Keratinocyte (primary cell): ENCODE measurements around the gene SYNDIG1. TPM values are rescaled to one million over a fixed set of nuclear protein-coding genes. Genes with fewer than 3 reads are reported as not detected.
A peak's percentile ranks its signal among the peaks of the same experiment; 100 is the strongest.

Source experiments
- DNase-seq: peaks from one replicate; pipeline ENCODE4 v3.0.0-alpha.2; 2011; ENCODE audit warnings: low read depth, missing footprints, low spot score
- FAIRE-seq: peaks from 2 replicates; lab custom pipeline; 2011; peaks lifted over from hg19 to GRCh38; lab: Jason Lieb, UNC
- H2AFZ ChIP-seq: 2 replicates; pipeline ENCODE4 v1.6.0; 2012; ENCODE audit warnings: low read length, control low read depth, inconsistent platforms; ENCODE audit not compliant: control insufficient read depth
- H3K27ac ChIP-seq: 2 replicates; pipeline ENCODE4 v1.5.1; 2011; ENCODE audit warnings: low read length; ENCODE audit not compliant: control insufficient read depth, insufficient read depth
- H3K27me3 ChIP-seq: 3 replicates; pipeline ENCODE4 v1.6.0; 2011; ENCODE audit warnings: low read length; ENCODE audit not compliant: control insufficient read depth, insufficient read depth; ENCODE audit errors: extremely low read depth
- H3K36me3 ChIP-seq, 2 experiments: 2 replicates in 1 of 2; 3 replicates in 1 of 2; pipeline ENCODE4 v1.5.1; 2011; ENCODE audit warnings: low read length in 2 of 2, mild to moderate bottlenecking in 1 of 2; ENCODE audit not compliant: control insufficient read depth in 2 of 2, insufficient read depth in 2 of 2; ENCODE audit errors: extremely low read depth in 1 of 2
- H3K4me1 ChIP-seq: 3 replicates; pipeline ENCODE4 v1.5.1; 2011; ENCODE audit warnings: low read length; ENCODE audit not compliant: control insufficient read depth, insufficient read depth; ENCODE audit errors: extremely low read depth
- H3K4me2 ChIP-seq: 3 replicates; pipeline ENCODE4 v1.6.0; 2011; ENCODE audit warnings: low read depth, low read length; ENCODE audit not compliant: control insufficient read depth, insufficient read depth; ENCODE audit errors: extremely low read depth
- H3K4me3 ChIP-seq, 3 experiments: fragments of 200-600 bp in 1 of 3; sonication (generic) in 1 of 3; 2 replicates in 2 of 3; 3 replicates in 1 of 3; pipeline ENCODE4 v1.5.1; 2011 to 2016; ENCODE audit warnings: low read length in 3 of 3, mild to moderate bottlenecking in 3 of 3, control low read depth in 2 of 3, inconsistent platforms in 1 of 3, low read depth in 1 of 3, mixed read lengths in 1 of 3, mixed run types in 1 of 3, moderate library complexity in 1 of 3; ENCODE audit not compliant: control insufficient read depth in 2 of 3, insufficient read depth in 2 of 3; ENCODE audit errors: extremely low read depth in 1 of 3
- H3K79me2 ChIP-seq: 2 replicates; pipeline ENCODE4 v1.6.0; 2012; ENCODE audit warnings: low read length; ENCODE audit not compliant: control insufficient read depth, insufficient read depth
- H3K9ac ChIP-seq: 3 replicates; pipeline ENCODE4 v1.6.0; 2011; ENCODE audit warnings: low read length; ENCODE audit not compliant: control insufficient read depth, insufficient read depth; ENCODE audit errors: extremely low read depth
- H3K9me1 ChIP-seq: 3 replicates; pipeline ENCODE4 v1.6.0; 2011; ENCODE audit warnings: low read length; ENCODE audit not compliant: control insufficient read depth, insufficient read depth; ENCODE audit errors: extremely low read depth
- H3K9me3 ChIP-seq: 2 replicates; pipeline ENCODE4 v1.5.1; 2012; ENCODE audit warnings: low read depth, low read length; ENCODE audit not compliant: control insufficient read depth
- H4K20me1 ChIP-seq: 3 replicates; pipeline ENCODE4 v1.6.0; 2011; ENCODE audit warnings: low read length; ENCODE audit not compliant: control insufficient read depth, insufficient read depth; ENCODE audit errors: extremely low read depth
- EZH2 ChIP-seq: IDR thresholded peaks from one replicate; pipeline ENCODE4 v1.6.1; 2012; ENCODE audit warnings: inconsistent platforms, mild to moderate bottlenecking, low read length, moderate library complexity
- dilution Hi-C: fragments of 300-500 bp; cut with MboI; formaldehyde crosslinking; loops from one replicate; pipeline ENCODE4 v1.7.0; 2020; ENCODE audit warnings: low sequenced_read_pairs; ENCODE audit not compliant: extremely low pct_ligation_motif_present
- polyA plus RNA-seq, 5 experiments: library from polyadenylated mRNA; depleted of rRNA in 3 of 5; stranded (reverse) in 3 of 5; stranded (forward) in 1 of 5; unstranded in 1 of 5; fragments of >200 nt; gene quantifications; 1 replicate in 1 of 5; 2 replicates in 3 of 5; 3 replicates in 1 of 5; pipeline versions ENCODE4 v1.2.1 to v1.2.3, GENCODE V29; 2011 to 2012; ENCODE audit warnings: missing spikeins in 2 of 5, low read depth in 1 of 5, low replicate concordance in 1 of 5
- TF ChIP-seq, protein P1 (sequence below), 3 experiments: IDR thresholded peaks in 1 of 3; conservative IDR thresholded peaks in 1 of 3; optimal IDR thresholded peaks in 1 of 3; 2 replicates in 2 of 3; 3 replicates in 1 of 3; pipeline versions ENCODE3 to v1.5.1; 2011; ENCODE audit warnings: low read length in 3 of 3, mild to moderate bottlenecking in 3 of 3, moderate library complexity in 2 of 3, control low read depth in 1 of 3, inconsistent platforms in 1 of 3; ENCODE audit not compliant: insufficient read depth in 2 of 3; ENCODE audit errors: extremely low read depth in 1 of 3

The SYNDIG1 gene
- polyA plus RNA-seq, 1 donor (not counting 4 experiments of a cell fraction or from before 2014, with no cell fraction given): 0.38 TPM

- no peaks in the 10 kb centered on the region for H3K36me3 ChIP-seq
- peak; percentile 23 for DNase-seq
- no peak for FAIRE-seq
- no peak overlapping the region for H3K4me2 ChIP-seq
- H3K27me3 ChIP-seq: peaks cover 4% of the 10 kb centered on the region
- H3K79me2 ChIP-seq: no peaks in the 10 kb centered on the region
- no peak for TF ChIP-seq EZH2
- TF ChIP-seq, protein P1, sequence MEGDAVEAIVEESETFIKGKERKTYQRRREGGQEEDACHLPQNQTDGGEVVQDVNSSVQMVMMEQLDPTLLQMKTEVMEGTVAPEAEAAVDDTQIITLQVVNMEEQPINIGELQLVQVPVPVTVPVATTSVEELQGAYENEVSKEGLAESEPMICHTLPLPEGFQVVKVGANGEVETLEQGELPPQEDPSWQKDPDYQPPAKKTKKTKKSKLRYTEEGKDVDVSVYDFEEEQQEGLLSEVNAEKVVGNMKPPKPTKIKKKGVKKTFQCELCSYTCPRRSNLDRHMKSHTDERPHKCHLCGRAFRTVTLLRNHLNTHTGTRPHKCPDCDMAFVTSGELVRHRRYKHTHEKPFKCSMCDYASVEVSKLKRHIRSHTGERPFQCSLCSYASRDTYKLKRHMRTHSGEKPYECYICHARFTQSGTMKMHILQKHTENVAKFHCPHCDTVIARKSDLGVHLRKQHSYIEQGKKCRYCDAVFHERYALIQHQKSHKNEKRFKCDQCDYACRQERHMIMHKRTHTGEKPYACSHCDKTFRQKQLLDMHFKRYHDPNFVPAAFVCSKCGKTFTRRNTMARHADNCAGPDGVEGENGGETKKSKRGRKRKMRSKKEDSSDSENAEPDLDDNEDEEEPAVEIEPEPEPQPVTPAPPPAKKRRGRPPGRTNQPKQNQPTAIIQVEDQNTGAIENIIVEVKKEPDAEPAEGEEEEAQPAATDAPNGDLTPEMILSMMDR (optimal IDR thresholded peaks at IDR 0.05 in 1 of 3, IDR thresholded peaks at IDR 0.05 in 1 of 3, conservative IDR thresholded peaks at IDR 0.05 in 1 of 3; ENCODE audit: extremely low read depth in 1 of 3, insufficient read depth in 2 of 3, low read length in 3 of 3): no peak
- no peaks in the 10 kb centered on the region for H3K9me3 ChIP-seq
- dilution Hi-C loops: no loop called here
- no peaks in the 10 kb centered on the region for H4K20me1 ChIP-seq
- no peak overlapping the region for H3K27ac ChIP-seq
- no peak overlapping the region for H3K4me3 ChIP-seq
- no peak overlapping the region for H3K9ac ChIP-seq
- no peaks in the 10 kb centered on the region for H3K9me1 ChIP-seq
- H3K4me1 ChIP-seq: no peaks in the 10 kb centered on the region
- no peak overlapping the region for H2AFZ ChIP-seq
Measured at GRCh38 chr20:24695529-24696225, 226.2 kb downstream of the SYNDIG1 start.

GRCh38 chr20:24696396-24696795 is 227.0 kb downstream of the SYNDIG1 start:
- H3K9me1 ChIP-seq: no peaks in the 10 kb centered on the region
- no peaks in the 10 kb centered on the region for H3K36me3 ChIP-seq
- no peak overlapping the region for H3K4me3 ChIP-seq
- H3K9me3 ChIP-seq: no peaks in the 10 kb centered on the region
- H3K27me3 ChIP-seq: peaks cover 4% of the 10 kb centered on the region
- dilution Hi-C loops: no loop called here
- DNase-seq (no peak), FAIRE-seq (no peak)
- H4K20me1 ChIP-seq: no peaks in the 10 kb centered on the region
- H3K4me2 ChIP-seq: no peak overlapping the region
- no peak overlapping the region for H3K9ac ChIP-seq
- no peaks in the 10 kb centered on the region for H3K4me1 ChIP-seq
- no peak overlapping the region for H3K27ac ChIP-seq
- H2AFZ ChIP-seq: no peak overlapping the region
- TF ChIP-seq, protein P1 (optimal IDR thresholded peaks at IDR 0.05 in 1 of 3, IDR thresholded peaks at IDR 0.05 in 1 of 3, conservative IDR thresholded peaks at IDR 0.05 in 1 of 3; ENCODE audit: extremely low read depth in 1 of 3, insufficient read depth in 2 of 3, low read length in 3 of 3): no peak
- no peak for TF ChIP-seq EZH2
- no peaks in the 10 kb centered on the region for H3K79me2 ChIP-seq
